Ishikawa (cell line): ENCODE results near the gene SERPINA12.

Source experiments
- EP300 ChIP-seq: IDR thresholded peaks from 2 replicates; pipeline ENCODE4 v1.6.1; 2012; ENCODE audit warnings: borderline replicate concordance
- NFIC ChIP-seq: IDR thresholded peaks from 2 replicates; pipeline ENCODE4 v1.6.1; 2012
- RAD21 ChIP-seq: IDR thresholded peaks from 2 replicates; pipeline ENCODE4 v1.6.1; 2012; ENCODE audit warnings: low read depth
- REST ChIP-seq: IDR thresholded peaks from 2 replicates; pipeline ENCODE4 v1.6.1; 2012; ENCODE audit warnings: low read depth, mild to moderate bottlenecking
- TAF1 ChIP-seq: IDR thresholded peaks from 2 replicates; pipeline ENCODE4 v1.6.1; 2012; ENCODE audit warnings: low read depth, mild to moderate bottlenecking
- YY1 ChIP-seq: IDR thresholded peaks from 2 replicates; pipeline ENCODE4 v1.6.1; 2012; ENCODE audit warnings: low read depth

GRCh38 chr14:94441531-94442205 lies 67.6 kb downstream of the SERPINA12 start:
- TF ChIP-seq TAF1 (no peak), YY1 (no peak), NFIC (no peak), RAD21 (no peak), EP300 (no peak), REST (no peak)
